Upper lobe of left lung (tissue), 4 donors: ENCODE data around the gene PLEKHA4.

Source experiments
- POLR2A ChIP-seq, 4 donors: fragments of 450-650 bp; IDR thresholded peaks; one replicate each; pipeline ENCODE4 v1.5.1; 2016 to 2017; ENCODE audit warnings: antibody characterized with exemption in 4 of 4, mild to moderate bottlenecking in 2 of 4
- POLR2AphosphoS5 ChIP-seq, 2 donors: sonication (generic); formaldehyde crosslinking; IDR thresholded peaks; one replicate each; pipeline ENCODE4 v1.5.1; 2017; ENCODE audit warnings: antibody characterized with exemption in 2 of 2
- TF ChIP-seq, protein P1 (sequence below), 6 experiments: fragments of 450-650 bp in 4 of 6; fragments of 200-600 bp in 2 of 6; sonication (generic) in 2 of 6; IDR thresholded peaks; one replicate each; pipeline ENCODE4 v1.5.1; 2016 to 2019; ENCODE audit warnings: antibody characterized with exemption in 6 of 6

- TF ChIP-seq, protein P1, sequence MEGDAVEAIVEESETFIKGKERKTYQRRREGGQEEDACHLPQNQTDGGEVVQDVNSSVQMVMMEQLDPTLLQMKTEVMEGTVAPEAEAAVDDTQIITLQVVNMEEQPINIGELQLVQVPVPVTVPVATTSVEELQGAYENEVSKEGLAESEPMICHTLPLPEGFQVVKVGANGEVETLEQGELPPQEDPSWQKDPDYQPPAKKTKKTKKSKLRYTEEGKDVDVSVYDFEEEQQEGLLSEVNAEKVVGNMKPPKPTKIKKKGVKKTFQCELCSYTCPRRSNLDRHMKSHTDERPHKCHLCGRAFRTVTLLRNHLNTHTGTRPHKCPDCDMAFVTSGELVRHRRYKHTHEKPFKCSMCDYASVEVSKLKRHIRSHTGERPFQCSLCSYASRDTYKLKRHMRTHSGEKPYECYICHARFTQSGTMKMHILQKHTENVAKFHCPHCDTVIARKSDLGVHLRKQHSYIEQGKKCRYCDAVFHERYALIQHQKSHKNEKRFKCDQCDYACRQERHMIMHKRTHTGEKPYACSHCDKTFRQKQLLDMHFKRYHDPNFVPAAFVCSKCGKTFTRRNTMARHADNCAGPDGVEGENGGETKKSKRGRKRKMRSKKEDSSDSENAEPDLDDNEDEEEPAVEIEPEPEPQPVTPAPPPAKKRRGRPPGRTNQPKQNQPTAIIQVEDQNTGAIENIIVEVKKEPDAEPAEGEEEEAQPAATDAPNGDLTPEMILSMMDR (IDR thresholded peaks at IDR 0.05), result no peak
- TF ChIP-seq POLR2A (IDR thresholded peaks at IDR 0.05) (no peak), POLR2AphosphoS5 (IDR thresholded peaks at IDR 0.05) (no peak)
These were observed 71.9 kb downstream of the PLEKHA4 start for GRCh38 chr19:48796298-48797083.
